ENCODE data around the gene CHL1.

GRCh38 chr3:192215-192929 lies 4.2 kb upstream of the CHL1 start:
- TF ChIP-seq POLR2A (IDR thresholded peaks at IDR 0.05; ENCODE audit: low read depth, low read length) (no peak), POLR2AphosphoS5 (IDR thresholded peaks at IDR 0.05; ENCODE audit: low read depth, low read length) (no peak), TAF1 (IDR thresholded peaks at IDR 0.05; ENCODE audit: low read depth, low read length) (no peak), SPI1 (IDR thresholded peaks at IDR 0.05; ENCODE audit: low read depth, low read length) (no peak), PAX5 (IDR thresholded peaks at IDR 0.05; ENCODE audit: insufficient read depth, low read length, severe bottlenecking) (no peak), POU2F2 (IDR thresholded peaks at IDR 0.05; ENCODE audit: low read depth, low read length) (no peak)

All from GM12891 (cell line).